ENCODE measurements around the gene TLL2.

- TF ChIP-seq CTCF (IDR thresholded peaks at IDR 0.05) (no peak), POLR2A (IDR thresholded peaks at IDR 0.05) (no peak)
Observed at GRCh38 chr10:96462606-96463151, 51.0 kb downstream of the TLL2 start.
